Loucy (cell line): ENCODE measurements around the gene NAV2.

ENCODE experiments used
- EZH2phosphoT487 ChIP-seq: fragments of 200-600 bp; IDR thresholded peaks from 2 replicates; pipeline ENCODE4 v1.6.1; 2018; ENCODE audit warnings: antibody characterized with exemption, mild to moderate bottlenecking, moderate library complexity, borderline replicate concordance
- TF ChIP-seq, protein P1 (sequence below): fragments of 200-600 bp; sonication (generic); conservative IDR thresholded peaks from 2 replicates; pipeline ENCODE4 v1.5.1; 2014; ENCODE audit warnings: mild to moderate bottlenecking, antibody characterized with exemption, low read length

DNA sequence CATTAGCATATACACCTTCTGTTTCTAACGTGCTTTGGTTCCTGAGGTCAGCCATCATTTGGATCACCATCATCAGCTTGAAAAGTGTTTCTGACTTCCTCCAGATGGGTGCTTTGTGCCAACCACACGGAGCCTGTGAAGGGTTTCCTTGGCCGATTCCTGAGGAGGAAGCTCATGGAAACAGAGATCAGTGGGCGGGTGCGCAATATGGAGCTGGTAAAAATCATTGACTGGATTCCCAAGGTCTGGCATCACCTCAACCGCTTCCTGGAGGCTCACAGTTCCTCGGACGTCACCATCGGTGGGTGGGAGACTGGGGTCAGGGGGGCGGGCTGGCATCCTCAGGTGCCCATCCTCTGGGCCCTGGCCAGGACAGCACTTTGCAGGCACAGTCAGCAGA lies 392.8 kb downstream of the NAV2 start:
- TF ChIP-seq, protein P1, sequence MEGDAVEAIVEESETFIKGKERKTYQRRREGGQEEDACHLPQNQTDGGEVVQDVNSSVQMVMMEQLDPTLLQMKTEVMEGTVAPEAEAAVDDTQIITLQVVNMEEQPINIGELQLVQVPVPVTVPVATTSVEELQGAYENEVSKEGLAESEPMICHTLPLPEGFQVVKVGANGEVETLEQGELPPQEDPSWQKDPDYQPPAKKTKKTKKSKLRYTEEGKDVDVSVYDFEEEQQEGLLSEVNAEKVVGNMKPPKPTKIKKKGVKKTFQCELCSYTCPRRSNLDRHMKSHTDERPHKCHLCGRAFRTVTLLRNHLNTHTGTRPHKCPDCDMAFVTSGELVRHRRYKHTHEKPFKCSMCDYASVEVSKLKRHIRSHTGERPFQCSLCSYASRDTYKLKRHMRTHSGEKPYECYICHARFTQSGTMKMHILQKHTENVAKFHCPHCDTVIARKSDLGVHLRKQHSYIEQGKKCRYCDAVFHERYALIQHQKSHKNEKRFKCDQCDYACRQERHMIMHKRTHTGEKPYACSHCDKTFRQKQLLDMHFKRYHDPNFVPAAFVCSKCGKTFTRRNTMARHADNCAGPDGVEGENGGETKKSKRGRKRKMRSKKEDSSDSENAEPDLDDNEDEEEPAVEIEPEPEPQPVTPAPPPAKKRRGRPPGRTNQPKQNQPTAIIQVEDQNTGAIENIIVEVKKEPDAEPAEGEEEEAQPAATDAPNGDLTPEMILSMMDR, result no peak
- TF ChIP-seq EZH2phosphoT487, result no peak
